PC-9 (cell line): ENCODE results near the gene ETF1. TPM values are rescaled to one million over a fixed set of nuclear protein-coding genes. Genes with fewer than 3 reads are reported as not detected.

Experiments used
- BruUV-seq: library from RNA; stranded (reverse); fragments of 400-500 nt; replicated peaks from 2 replicates; lab custom pipeline; 2021; lab: Mats Ljungman, UMichigan
- CTCF ChIA-PET: fragments of 300-600 bp; sonication (Branson Sonifier 250); formaldehyde crosslinking; loops from one replicate; lab custom pipeline; 2022; ENCODE audit warnings: antibody characterized with exemption; lab: Charles Lee
- POLR2A ChIA-PET: fragments of 300-600 bp; sonication (Branson Sonifier 250); formaldehyde crosslinking; loops from one replicate; lab custom pipeline; 2022; ENCODE audit warnings: antibody characterized with exemption; ENCODE audit not compliant: unreplicated experiment; lab: Charles Lee
- DNase-seq, 2 experiments: peaks; one replicate each; pipeline versions ENCODE4 v3.0.0 to v3.0.0-alpha.2; 2015 to 2022; ENCODE audit warnings: mixed read lengths in 1 of 2
- H2AFZ ChIP-seq: fragments of 200-600 bp; sonication (generic); 2 replicates; pipeline ENCODE4 v1.8.1; 2017; ENCODE audit warnings: antibody characterized with exemption
- H3F3A ChIP-seq: fragments of 200-600 bp; sonication (generic); 2 replicates; pipeline ENCODE4 v1.8.1; 2017; ENCODE audit warnings: antibody characterized with exemption, mild to moderate bottlenecking, low read depth; ENCODE audit not compliant: insufficient read depth
- H3K27ac ChIP-seq: fragments of 200-600 bp; sonication (generic); 2 replicates; pipeline ENCODE4 v1.6.1; 2016; ENCODE audit warnings: mixed run types
- H3K27me3 ChIP-seq: fragments of 200-600 bp; sonication (generic); 2 replicates; pipeline ENCODE4 v1.6.1; 2016; ENCODE audit warnings: low read depth, mixed run types; ENCODE audit not compliant: insufficient read depth
- H3K36me3 ChIP-seq: fragments of 200-600 bp; sonication (generic); 2 replicates; pipeline ENCODE4 v1.6.1; 2016; ENCODE audit warnings: low read depth, mixed run types
- H3K4me1 ChIP-seq: fragments of 200-600 bp; sonication (generic); replicated peaks from 2 replicates; pipeline ENCODE4 v1.6.1; 2016; ENCODE audit warnings: mixed run types; ENCODE audit not compliant: insufficient read depth
- H3K4me2 ChIP-seq: fragments of 200-600 bp; sonication (generic); 2 replicates; pipeline ENCODE4 v1.6.1; 2017; ENCODE audit warnings: mixed run types
- H3K4me3 ChIP-seq: fragments of 200-600 bp; sonication (generic); 2 replicates; pipeline ENCODE4 v1.6.1; 2016; ENCODE audit warnings: mixed run types
- H3K79me2 ChIP-seq: fragments of 200-600 bp; sonication (generic); 2 replicates; pipeline ENCODE4 v1.6.1; 2017; ENCODE audit warnings: low read depth, mixed run types
- H3K9me2 ChIP-seq: fragments of 200-600 bp; sonication (generic); 2 replicates; pipeline ENCODE4 v1.8.1; 2017; ENCODE audit warnings: mild to moderate bottlenecking; ENCODE audit not compliant: insufficient read depth
- H3K9me3 ChIP-seq: fragments of 200-600 bp; sonication (generic); 2 replicates; pipeline ENCODE4 v1.8.1; 2016; ENCODE audit warnings: low read depth; ENCODE audit not compliant: insufficient read depth
- H4K20me1 ChIP-seq: fragments of 200-600 bp; sonication (generic); 2 replicates; pipeline ENCODE4 v1.8.1; 2017; ENCODE audit not compliant: insufficient read depth
- EZH2 ChIP-seq: fragments of 200-600 bp; sonication (generic); IDR thresholded peaks from 2 replicates; pipeline ENCODE4 v1.8.0; 2017; ENCODE audit warnings: antibody characterized with exemption, low read depth
- intact Hi-C: fragments of 100-400 bp; cut with micrococcal nuclease; formaldehyde crosslinking; loops from one replicate; pipeline ENCODE4 v1.10.0; 2022; ENCODE audit not compliant: unreplicated experiment
- total RNA-seq: library from RNA; stranded (reverse); gene quantifications from 2 replicates; pipeline ENCODE4 v1.2.3, GENCODE V29; 2021
- TF ChIP-seq, protein P1 (sequence below): fragments of 200-600 bp; sonication (generic); conservative IDR thresholded peaks from 2 replicates; pipeline ENCODE4 v1.6.1; 2017; ENCODE audit warnings: mixed run types, antibody characterized with exemption, mild to moderate bottlenecking, moderate library complexity

ETF1 gene
- total RNA-seq, 1 experiment from 2014 or later = 84.9 TPM

DNA sequence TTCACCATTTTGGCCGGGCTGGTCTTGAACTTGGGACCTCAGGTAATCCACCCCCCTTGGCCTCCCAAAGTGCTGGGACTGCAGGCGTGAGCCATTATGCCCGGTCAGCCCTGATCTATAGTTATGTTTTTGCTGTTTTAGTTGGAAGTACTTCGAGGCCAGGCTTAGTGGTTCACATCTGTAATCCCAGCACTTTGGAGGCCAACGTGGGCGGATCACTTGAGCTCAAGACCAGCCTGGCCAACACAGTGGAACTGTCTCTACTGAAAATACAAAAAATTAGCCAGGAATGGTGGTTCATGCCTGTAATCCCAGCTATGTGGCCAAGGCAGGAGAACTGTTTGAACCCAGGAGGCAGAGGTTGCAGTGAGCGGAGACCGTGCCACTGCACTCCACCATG, 30.2 kb upstream of the ETF1 start:
- TF ChIP-seq, protein P1, sequence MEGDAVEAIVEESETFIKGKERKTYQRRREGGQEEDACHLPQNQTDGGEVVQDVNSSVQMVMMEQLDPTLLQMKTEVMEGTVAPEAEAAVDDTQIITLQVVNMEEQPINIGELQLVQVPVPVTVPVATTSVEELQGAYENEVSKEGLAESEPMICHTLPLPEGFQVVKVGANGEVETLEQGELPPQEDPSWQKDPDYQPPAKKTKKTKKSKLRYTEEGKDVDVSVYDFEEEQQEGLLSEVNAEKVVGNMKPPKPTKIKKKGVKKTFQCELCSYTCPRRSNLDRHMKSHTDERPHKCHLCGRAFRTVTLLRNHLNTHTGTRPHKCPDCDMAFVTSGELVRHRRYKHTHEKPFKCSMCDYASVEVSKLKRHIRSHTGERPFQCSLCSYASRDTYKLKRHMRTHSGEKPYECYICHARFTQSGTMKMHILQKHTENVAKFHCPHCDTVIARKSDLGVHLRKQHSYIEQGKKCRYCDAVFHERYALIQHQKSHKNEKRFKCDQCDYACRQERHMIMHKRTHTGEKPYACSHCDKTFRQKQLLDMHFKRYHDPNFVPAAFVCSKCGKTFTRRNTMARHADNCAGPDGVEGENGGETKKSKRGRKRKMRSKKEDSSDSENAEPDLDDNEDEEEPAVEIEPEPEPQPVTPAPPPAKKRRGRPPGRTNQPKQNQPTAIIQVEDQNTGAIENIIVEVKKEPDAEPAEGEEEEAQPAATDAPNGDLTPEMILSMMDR = no peak
- no peak for TF ChIP-seq EZH2
- Histone ChIP-seq H3K9me2 (no peaks in the 10 kb centered on the region), H4K20me1 (peaks cover 42% of the 10 kb centered on the region), H3K4me3 (peak overlapping the region; percentile 99; the same call in 1 of the 2 replicates), H3K27ac (peak overlapping the region; percentile 99; the same call in 1 of the 2 replicates), H3K4me2 (peak overlapping the region; percentile 93), H3F3A (peaks cover 35% of the 10 kb centered on the region), H3K79me2 (peaks cover 66% of the 10 kb centered on the region), H3K9me3 (no peaks in the 10 kb centered on the region), H2AFZ (no peak overlapping the region), H3K4me1 (peaks cover 24% of the 10 kb centered on the region), H3K36me3 (peaks cover 37% of the 10 kb centered on the region), H3K27me3 (no peaks in the 10 kb centered on the region)
- CTCF ChIA-PET = interaction anchor here (0.6 kb wide), 1 partner anchor 691 kb away, joined by 3 read pairs; no protein-coding TSS in a partner anchor
- no peak for DNase-seq
- POLR2A ChIA-PET = interaction anchor here (0.5 to 0.6 kb wide), 2 partner anchors 216 to 944 kb away, joined by 3 to 4 read pairs; no protein-coding TSS in a partner anchor
- intact Hi-C loops = loop anchor here (10.0 kb wide), 1 partner anchor 182 kb away; the partner anchor contains the start of gene CTNNA1
- no TSS peak for BruUV-seq

DNA sequence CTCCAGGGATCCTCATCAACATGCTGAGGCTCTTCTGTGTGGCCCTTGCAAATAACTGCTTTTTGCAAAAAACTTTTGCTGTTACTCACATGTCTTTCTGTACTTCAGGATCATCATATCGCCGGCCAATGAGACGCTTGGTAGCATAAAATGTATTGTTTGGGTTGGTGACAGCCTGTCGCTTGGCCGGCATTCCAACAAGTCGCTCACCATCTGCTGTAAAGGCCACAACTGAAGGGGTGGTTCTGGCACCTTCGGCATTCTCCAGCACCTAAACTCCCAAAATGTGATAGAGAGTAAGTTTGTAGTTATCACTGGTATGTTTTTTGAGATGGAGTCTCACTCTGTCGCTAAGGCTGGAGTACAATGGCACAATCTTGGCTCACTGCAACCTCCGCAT, 27.8 kb upstream of the ETF1 start:
- Histone ChIP-seq H3K4me2 (no peak overlapping the region), H3K27me3 (no peaks in the 10 kb centered on the region), H3K9me2 (no peaks in the 10 kb centered on the region), H2AFZ (no peak overlapping the region), H3K4me3 (no peak overlapping the region), H3K36me3 (peaks cover 54% of the 10 kb centered on the region), H4K20me1 (peaks cover 63% of the 10 kb centered on the region), H3F3A (peaks cover 48% of the 10 kb centered on the region), H3K79me2 (peaks cover 83% of the 10 kb centered on the region), H3K4me1 (peaks cover 19% of the 10 kb centered on the region), H3K27ac (no peak overlapping the region), H3K9me3 (no peaks in the 10 kb centered on the region)
- ChIA-PET CTCF (no interaction called here), POLR2A (no interaction called here)
- DNase-seq = no peak
- TF ChIP-seq, protein P1 = no peak
- no peak for TF ChIP-seq EZH2
- intact Hi-C loops = loop anchor here (10.0 kb wide), 1 partner anchor 184 kb away; the partner anchor contains the start of gene CTNNA1
- no TSS peak for BruUV-seq

DNA sequence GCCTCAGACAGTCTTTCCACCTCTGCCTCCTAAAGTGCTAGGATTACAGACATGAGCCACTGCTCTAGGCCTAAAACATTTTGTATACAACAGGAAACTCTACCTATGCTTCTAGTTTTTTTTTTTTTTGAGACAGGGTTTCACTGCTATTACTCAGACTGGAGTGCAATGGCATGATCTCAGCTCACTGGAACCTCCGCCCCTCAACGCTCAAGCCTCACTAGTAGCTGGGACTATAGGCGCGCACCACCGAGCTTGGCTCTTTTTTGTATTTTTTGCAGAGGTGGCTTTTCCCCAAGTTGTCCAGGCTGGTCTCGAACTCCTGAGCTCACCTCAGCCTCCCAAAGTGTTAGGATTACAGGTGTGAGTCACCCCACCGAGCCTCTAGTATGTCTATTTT, 26.7 kb upstream of the ETF1 start:
- Histone ChIP-seq H3K4me1 (peaks cover 17% of the 10 kb centered on the region), H3K27me3 (no peaks in the 10 kb centered on the region), H3K79me2 (peaks cover 88% of the 10 kb centered on the region), H3K27ac (no peak overlapping the region), H2AFZ (no peak overlapping the region), H3K4me2 (no peak overlapping the region), H4K20me1 (peaks cover 74% of the 10 kb centered on the region), H3K9me3 (no peaks in the 10 kb centered on the region), H3K9me2 (no peaks in the 10 kb centered on the region), H3K4me3 (no peak overlapping the region), H3F3A (peaks cover 54% of the 10 kb centered on the region), H3K36me3 (peaks cover 64% of the 10 kb centered on the region)
- intact Hi-C loops = loop anchor here (5.0 to 10.0 kb wide), 2 partner anchors 185 to 798 kb away; partner anchors contain the start of gene CTNNA1
- TF ChIP-seq, protein P1 = no peak
- TF ChIP-seq EZH2 = no peak
- CTCF ChIA-PET = no interaction called here
- POLR2A ChIA-PET = interaction anchor here (0.7 kb wide), 1 partner anchor 190 kb away, joined by 8 read pairs; no protein-coding TSS in a partner anchor
- BruUV-seq = no TSS peak
- no peak for DNase-seq
